Activated T-helper 1 cell treated with anti-CD3 and anti-CD28 coated beads, Interleukin-12 subunit alpha, Interleukin-12 subunit beta, Interleukin-2, Interleukin-4 antibody, amounts not matched to agents 30 ng/mL and 10 ng/mL and 1 ng/mL, durations not matched to agents 14 hours and 24 hours and 36 hours (primary cell): Measurements from ENCODE around the gene ARHGEF11. TPM values are rescaled to one million over a fixed set of nuclear protein-coding genes. Genes with fewer than 3 reads are reported as not detected.
"Not testable (repeated sequence)": the region's sequence is repeated elsewhere in the genome, so short reads cannot be mapped to it uniquely, and the experiment has no call there.

ENCODE experiments used
- DNase-seq: peaks from one replicate; pipeline ENCODE4 v3.0.0; 2021; ENCODE audit warnings: low spot score
- H3K27ac Mint-ChIP-seq: one replicate; pipeline ENCODE4 v1.8.0; 2021; ENCODE audit warnings: mild to moderate bottlenecking, mixed read lengths
- H3K27me3 Mint-ChIP-seq: one replicate; pipeline ENCODE4 v1.8.0; 2022; ENCODE audit warnings: mild to moderate bottlenecking, moderate library complexity, mixed read lengths; ENCODE audit not compliant: insufficient read depth
- H3K36me3 Mint-ChIP-seq: one replicate; pipeline ENCODE4 v1.8.0; 2021; ENCODE audit warnings: low read depth, mixed read lengths
- H3K4me1 Mint-ChIP-seq: one replicate; pipeline ENCODE4 v1.8.0; 2021; ENCODE audit warnings: low read depth, mixed read lengths
- H3K4me3 Mint-ChIP-seq: one replicate; pipeline ENCODE4 v1.8.0; 2021; ENCODE audit warnings: mild to moderate bottlenecking, moderate library complexity, mixed read lengths
- H3K9me3 Mint-ChIP-seq: one replicate; pipeline ENCODE4 v1.8.0; 2021; ENCODE audit warnings: mixed read lengths
- intact Hi-C: fragments of 100-400 bp; cut with micrococcal nuclease; formaldehyde crosslinking; loops from one replicate; pipeline ENCODE4 v1.15.1; 2024
- total RNA-seq: library from RNA; stranded (reverse); gene quantifications from 2 replicates; pipeline ENCODE4 v1.2.3, GENCODE V29; 2022

ARHGEF11 gene
- total RNA-seq, 1 donor from 2014 or later: 3.2 TPM

- Mint-ChIP-seq H3K4me1 (peaks cover 23% of the 10 kb centered on the region), H3K27me3 (peaks cover 75% of the 10 kb centered on the region), H3K4me3 (peak overlapping the region; percentile 55), H3K9me3 (no peaks in the 10 kb centered on the region), H3K27ac (no peak overlapping the region), H3K36me3 (no peaks in the 10 kb centered on the region)
- DNase-seq: peak; percentile 62
- intact Hi-C loops: loop anchor here (1.0 to 5.0 kb wide), 7 partner anchors 17 to 302 kb away; partner anchors contain the start of gene CRABP2
Observed at GRCh38 chr1:156927215-156928042, 118.1 kb downstream of the ARHGEF11 start.

- not testable (repeated sequence) for H3K4me3 Mint-ChIP-seq, H3K9me3 Mint-ChIP-seq, H3K36me3 Mint-ChIP-seq, H3K27ac Mint-ChIP-seq, DNase-seq
- intact Hi-C loops: loop anchor here (1.0 to 5.0 kb wide), 6 partner anchors 16 to 301 kb away; partner anchors contain the start of gene CRABP2
- Mint-ChIP-seq H3K27me3 (peaks cover 80% of the 10 kb centered on the region), H3K4me1 (peaks cover 22% of the 10 kb centered on the region)
Observed at GRCh38 chr1:156926695-156927094, 118.8 kb downstream of the ARHGEF11 start.

DNA sequence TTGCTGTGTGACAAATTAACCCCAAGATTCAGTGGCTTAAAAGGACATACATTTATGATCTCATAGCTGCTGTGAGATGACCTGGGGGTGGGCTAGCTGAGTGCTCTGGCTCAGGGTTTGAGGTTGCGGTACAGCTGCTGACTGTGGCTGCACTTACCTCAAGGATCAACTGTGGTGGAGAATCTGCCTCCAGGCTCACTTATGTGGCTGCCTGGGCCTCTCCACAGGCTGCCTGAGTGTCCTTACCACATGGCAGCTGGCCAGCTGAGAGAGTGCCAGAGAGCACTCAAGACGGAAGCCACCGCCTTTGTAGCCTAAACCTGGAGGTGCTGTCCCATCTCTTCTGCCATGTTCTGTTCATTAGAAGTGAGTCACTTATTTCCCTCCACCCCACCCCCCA lies 119.4 kb downstream of the ARHGEF11 start:
- Mint-ChIP-seq H3K9me3 (no peaks in the 10 kb centered on the region), H3K27ac (peak overlapping the region; percentile 14), H3K36me3 (no peaks in the 10 kb centered on the region), H3K27me3 (peaks cover 81% of the 10 kb centered on the region), H3K4me3 (no peak overlapping the region), H3K4me1 (peaks cover 17% of the 10 kb centered on the region)
- no peak for DNase-seq
- intact Hi-C loops: loop anchor here (2.0 to 5.0 kb wide), 4 partner anchors 15 to 239 kb away; partner anchors contain the start of gene CRABP2

GRCh38 chr1:156925154-156926010 lies 120.2 kb downstream of the ARHGEF11 start:
- no peak overlapping the region for H3K4me3 Mint-ChIP-seq
- no peaks in the 10 kb centered on the region for H3K36me3 Mint-ChIP-seq
- H3K27me3 Mint-ChIP-seq: peaks cover 82% of the 10 kb centered on the region
- peaks cover 16% of the 10 kb centered on the region for H3K4me1 Mint-ChIP-seq
- H3K9me3 Mint-ChIP-seq: no peaks in the 10 kb centered on the region
- intact Hi-C loops: loop anchor here (2.0 to 5.0 kb wide), 4 partner anchors 15 to 238 kb away; partner anchors contain the start of gene CRABP2
- DNase-seq: no peak
- H3K27ac Mint-ChIP-seq: no peak overlapping the region

GRCh38 chr1:156924478-156925153 lies 120.9 kb downstream of the ARHGEF11 start:
- Mint-ChIP-seq H3K27me3 (peaks cover 84% of the 10 kb centered on the region), H3K36me3 (no peaks in the 10 kb centered on the region), H3K4me1 (peaks cover 16% of the 10 kb centered on the region), H3K4me3 (no peak overlapping the region), H3K27ac (no peak overlapping the region), H3K9me3 (no peaks in the 10 kb centered on the region)
- no peak for DNase-seq
- intact Hi-C loops: loop anchor here (5.0 kb wide), 3 partner anchors 112 to 237 kb away; partner anchors contain the start of gene CRABP2

GRCh38 chr1:156923670-156924477 lies 121.7 kb downstream of the ARHGEF11 start:
- Mint-ChIP-seq H3K4me1 (peaks cover 16% of the 10 kb centered on the region), H3K36me3 (no peaks in the 10 kb centered on the region), H3K4me3 (no peak overlapping the region), H3K27ac (no peak overlapping the region), H3K9me3 (no peaks in the 10 kb centered on the region), H3K27me3 (peaks cover 79% of the 10 kb centered on the region)
- no peak for DNase-seq
- intact Hi-C loops: loop anchor here (5.0 kb wide), 1 partner anchor 112 kb away; no protein-coding TSS in a partner anchor

GRCh38 chr1:156922986-156923669 lies 122.4 kb downstream of the ARHGEF11 start:
- no peaks in the 10 kb centered on the region for H3K36me3 Mint-ChIP-seq
- peaks cover 14% of the 10 kb centered on the region for H3K4me1 Mint-ChIP-seq
- H3K27me3 Mint-ChIP-seq: peaks cover 77% of the 10 kb centered on the region
- intact Hi-C loops: loop anchor here (5.0 kb wide), 1 partner anchor 111 kb away; no protein-coding TSS in a partner anchor
- peak overlapping the region; percentile 28 for H3K4me3 Mint-ChIP-seq
- H3K27ac Mint-ChIP-seq: no peak overlapping the region
- no peaks in the 10 kb centered on the region for H3K9me3 Mint-ChIP-seq
- DNase-seq: no peak

- Mint-ChIP-seq H3K36me3 (no peaks in the 10 kb centered on the region), H3K9me3 (no peaks in the 10 kb centered on the region), H3K27ac (no peak overlapping the region), H3K27me3 (peaks cover 67% of the 10 kb centered on the region), H3K4me1 (peaks cover 4% of the 10 kb centered on the region), H3K4me3 (no peak overlapping the region)
- intact Hi-C loops: loop anchor here (2.0 to 5.0 kb wide), 3 partner anchors 58 to 124 kb away; no protein-coding TSS in a partner anchor
- no peak for DNase-seq
Observed at GRCh38 chr1:156921053-156921529, 124.5 kb downstream of the ARHGEF11 start.

DNA sequence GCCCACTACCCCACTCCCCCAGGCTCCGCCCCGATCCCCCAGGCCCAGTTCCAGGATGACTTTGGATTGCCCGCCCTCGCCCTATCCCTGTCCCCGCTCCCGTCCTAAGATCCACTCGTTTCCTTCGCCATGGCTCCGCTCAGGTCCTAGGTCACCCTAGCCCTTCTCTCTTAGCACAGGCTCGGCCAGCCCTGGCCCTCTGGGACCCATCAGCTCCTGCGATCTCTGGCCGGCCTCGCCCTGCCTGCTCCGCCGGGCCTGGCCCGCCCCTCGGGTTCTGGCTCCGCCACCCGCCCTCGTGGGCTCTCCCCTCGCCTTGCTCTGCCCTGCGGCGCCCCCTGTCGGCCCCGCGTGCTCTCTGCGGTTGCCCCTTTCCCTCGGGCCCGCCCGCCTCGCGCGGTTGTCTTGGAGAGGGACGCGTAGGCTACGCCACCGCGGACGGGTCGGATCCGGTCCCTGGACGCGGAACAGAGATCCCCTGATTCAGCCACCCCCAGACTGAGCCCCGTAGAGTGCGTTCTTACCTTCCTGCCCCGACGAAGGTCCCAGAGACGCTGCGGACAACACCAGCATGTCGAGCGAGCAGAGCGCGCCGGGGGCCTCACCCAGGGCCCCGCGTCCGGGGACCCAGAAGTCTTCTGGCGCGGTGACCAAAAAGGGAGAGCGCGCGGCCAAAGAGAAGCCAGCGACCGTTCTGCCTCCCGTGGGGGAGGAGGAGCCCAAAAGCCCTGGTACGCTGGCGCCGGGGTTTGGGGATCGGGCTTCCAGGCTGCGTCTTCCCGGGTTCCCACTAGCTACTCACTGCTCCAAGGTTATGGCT lies 125.1 kb downstream of the ARHGEF11 start, which contains the start of gene LRRC71:
TSS of gene LRRC71 (plus strand) at position 400 of the 820 bp plus-strand sequence. CDS start at position 572, 172 bp downstream.
- Mint-ChIP-seq H3K4me3 (no peak within 1 kb of the TSS), H3K4me1 (peaks cover 4% of the 10 kb centered on the region), H3K27me3 (peaks cover 66% of the 10 kb centered on the region)

GRCh38 chr1:156914440-156914856 lies 131.1 kb downstream of the ARHGEF11 start:
- Mint-ChIP-seq H3K27me3 (peaks cover 26% of the 10 kb centered on the region), H3K36me3 (no peaks in the 10 kb centered on the region), H3K9me3 (no peaks in the 10 kb centered on the region), H3K4me3 (no peak overlapping the region), H3K27ac (no peak overlapping the region), H3K4me1 (no peaks in the 10 kb centered on the region)
- intact Hi-C loops: loop anchor here (10.0 kb wide), 1 partner anchor 160 kb away; no protein-coding TSS in a partner anchor
- DNase-seq: no peak

More for the DNA sequence above, 125.1 kb downstream of the ARHGEF11 start, which contains the start of gene LRRC71:
- Mint-ChIP-seq H3K9me3 (no peaks in the 10 kb centered on the region), H3K36me3 (no peaks in the 10 kb centered on the region), H3K27ac (no peak within 1 kb of the TSS)
- peak; percentile 64 for DNase-seq
- intact Hi-C loops: loop anchor here (2.0 to 5.0 kb wide), 3 partner anchors 58 to 124 kb away; no protein-coding TSS in a partner anchor
